PC-3 (cell line): ENCODE data around the gene NR1D2. TPM values are rescaled to one million over a fixed set of nuclear protein-coding genes. Genes with fewer than 3 reads are reported as not detected.

Experiments used
- ATAC-seq: fragments of 200-7000 bp; cut with Tn5 transposase; 2 replicates; pipeline ENCODE4 v1.9.1; 2020; ENCODE audit warnings: mild to moderate bottlenecking, moderate library complexity
- BruUV-seq: library from RNA; stranded (reverse); fragments of 400-500 nt; replicated peaks from 2 replicates; lab custom pipeline; 2021; lab: Mats Ljungman, UMichigan
- CTCF ChIA-PET: fragments of 300-600 bp; sonication (Branson Sonifier 250); formaldehyde crosslinking; loops from one replicate; lab custom pipeline; 2022; ENCODE audit warnings: antibody characterized with exemption; lab: Charles Lee
- POLR2A ChIA-PET: fragments of 300-600 bp; sonication (Branson Sonifier 250); formaldehyde crosslinking; loops from one replicate; lab custom pipeline; 2022; ENCODE audit warnings: antibody characterized with exemption; ENCODE audit not compliant: unreplicated experiment; lab: Charles Lee
- DNase-seq: peaks from one replicate; pipeline ENCODE4 v3.0.0-alpha.2; 2015
- H2AFZ ChIP-seq: fragments of 300-600 bp; sonication (generic); 2 replicates; pipeline ENCODE4 v1.6.0; 2016; ENCODE audit warnings: antibody characterized with exemption, low read length
- H3F3A ChIP-seq: fragments of 300-600 bp; sonication (generic); one replicate; pipeline ENCODE4 v1.6.0; 2017; ENCODE audit warnings: antibody characterized with exemption, low read length, control low read depth, mild to moderate bottlenecking; ENCODE audit not compliant: unreplicated experiment
- H3K27ac ChIP-seq: fragments of 300-600 bp; sonication (generic); 2 replicates; pipeline ENCODE4 v1.5.1; 2016; ENCODE audit warnings: mild to moderate bottlenecking, low read length
- H3K27me3 ChIP-seq: fragments of 300-600 bp; sonication (generic); 2 replicates; pipeline ENCODE4 v1.6.1; 2016; ENCODE audit warnings: low read length, mixed read lengths
- H3K36me3 ChIP-seq: fragments of 300-600 bp; sonication (generic); 2 replicates; pipeline ENCODE4 v1.6.1; 2016; ENCODE audit warnings: low read depth, mixed run types, low read length, mixed read lengths
- H3K4me1 ChIP-seq: fragments of 300-600 bp; sonication (generic); 2 replicates; pipeline ENCODE4 v1.5.1; 2016; ENCODE audit warnings: low read length; ENCODE audit not compliant: insufficient read depth
- H3K4me2 ChIP-seq: fragments of 300-600 bp; sonication (generic); 2 replicates; pipeline ENCODE4 v1.6.0; 2016; ENCODE audit warnings: low read length
- H3K4me3 ChIP-seq: fragments of 300-600 bp; sonication (generic); 2 replicates; pipeline ENCODE4 v1.5.1; 2016; ENCODE audit warnings: mild to moderate bottlenecking, low read length, mixed read lengths
- H3K79me2 ChIP-seq: fragments of 300-600 bp; sonication (generic); 2 replicates; pipeline ENCODE4 v1.6.1; 2017; ENCODE audit warnings: low read length, mixed read lengths
- H3K9ac ChIP-seq: fragments of 300-600 bp; sonication (generic); 2 replicates; pipeline ENCODE4 v1.6.0; 2016; ENCODE audit warnings: mild to moderate bottlenecking, low read length
- H3K9me2 ChIP-seq: fragments of 300-600 bp; sonication (generic); replicated peaks from 2 replicates; pipeline ENCODE4 v1.6.1; 2016; ENCODE audit warnings: mixed run types, low read length, mixed read lengths
- H3K9me3 ChIP-seq: fragments of 300-600 bp; sonication (generic); 2 replicates; pipeline ENCODE4 v1.6.1; 2016; ENCODE audit warnings: low read length, mixed read lengths
- H4K20me1 ChIP-seq: fragments of 300-600 bp; sonication (generic); 2 replicates; pipeline ENCODE4 v1.6.1; 2016; ENCODE audit warnings: low read length, mixed read lengths
- EZH2 ChIP-seq: fragments of 300-600 bp; sonication (generic); IDR thresholded peaks from one replicate; pipeline ENCODE4 v1.6.1; 2017; ENCODE audit warnings: antibody characterized with exemption, mild to moderate bottlenecking, low read length; ENCODE audit not compliant: unreplicated experiment
- EZH2phosphoT487 ChIP-seq: fragments of 300-600 bp; sonication (generic); IDR thresholded peaks from 2 replicates; pipeline ENCODE4 v1.6.1; 2018; ENCODE audit warnings: mild to moderate bottlenecking, antibody characterized with exemption, low read length, borderline replicate concordance
- intact Hi-C: fragments of 100-400 bp; cut with micrococcal nuclease; formaldehyde crosslinking; loops from 2 replicates; pipeline ENCODE4 v1.9.0; 2023
- total RNA-seq: library from RNA; depleted of rRNA; stranded (reverse); fragments of >200 nt; gene quantifications from 2 replicates; pipeline ENCODE4 v1.2.3, GENCODE V29; 2014
- TF ChIP-seq, protein P1 (sequence below): fragments of 300-600 bp; sonication (generic); conservative IDR thresholded peaks from 2 replicates; pipeline ENCODE4 v1.5.1; 2017; ENCODE audit warnings: antibody characterized with exemption, low read depth, mild to moderate bottlenecking, low read length

NR1D2 gene
- total RNA-seq, 1 experiment from 2014 or later = 24.7 TPM

DNA sequence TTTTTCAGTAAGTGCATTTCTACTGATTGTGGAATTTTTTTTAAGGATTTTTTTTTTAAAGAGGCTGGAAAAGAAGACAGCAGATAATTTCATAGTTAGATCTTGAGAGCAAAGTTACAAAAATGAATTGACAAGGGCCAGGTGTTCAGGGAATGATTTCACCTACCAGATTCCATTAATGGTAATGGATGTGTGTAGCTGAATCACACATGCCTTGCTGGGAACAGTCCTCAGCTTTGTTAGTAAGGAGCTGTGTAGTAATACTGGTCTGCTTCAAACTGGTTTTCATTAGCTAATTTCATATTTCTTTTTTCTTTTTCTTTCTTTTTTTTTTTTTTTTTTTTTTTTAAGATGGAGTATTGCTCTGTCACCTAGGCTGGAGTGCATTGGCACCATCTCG is 16.0 kb downstream of the NR1D2 start:
- POLR2A ChIA-PET = interaction anchor here (0.6 to 1.0 kb wide), 4 partner anchors 13 to 267 kb away, joined by 3 to 8 read pairs (median 4); no protein-coding TSS in a partner anchor
- Histone ChIP-seq H3K9me3 (no peaks in the 10 kb centered on the region), H3K4me3 (no peak overlapping the region), H2AFZ (no peak overlapping the region), H3K4me2 (no peak overlapping the region), H3K79me2 (peaks cover 42% of the 10 kb centered on the region), H3F3A (peaks cover 4% of the 10 kb centered on the region), H3K27ac (no peak overlapping the region), H3K9ac (no peak overlapping the region), H3K4me1 (peaks cover 48% of the 10 kb centered on the region), H4K20me1 (peaks cover 11% of the 10 kb centered on the region), H3K36me3 (peaks cover 35% of the 10 kb centered on the region), H3K27me3 (no peaks in the 10 kb centered on the region), H3K9me2 (no peaks in the 10 kb centered on the region)
- TF ChIP-seq EZH2 (no peak), EZH2phosphoT487 (no peak)
- TF ChIP-seq, protein P1, sequence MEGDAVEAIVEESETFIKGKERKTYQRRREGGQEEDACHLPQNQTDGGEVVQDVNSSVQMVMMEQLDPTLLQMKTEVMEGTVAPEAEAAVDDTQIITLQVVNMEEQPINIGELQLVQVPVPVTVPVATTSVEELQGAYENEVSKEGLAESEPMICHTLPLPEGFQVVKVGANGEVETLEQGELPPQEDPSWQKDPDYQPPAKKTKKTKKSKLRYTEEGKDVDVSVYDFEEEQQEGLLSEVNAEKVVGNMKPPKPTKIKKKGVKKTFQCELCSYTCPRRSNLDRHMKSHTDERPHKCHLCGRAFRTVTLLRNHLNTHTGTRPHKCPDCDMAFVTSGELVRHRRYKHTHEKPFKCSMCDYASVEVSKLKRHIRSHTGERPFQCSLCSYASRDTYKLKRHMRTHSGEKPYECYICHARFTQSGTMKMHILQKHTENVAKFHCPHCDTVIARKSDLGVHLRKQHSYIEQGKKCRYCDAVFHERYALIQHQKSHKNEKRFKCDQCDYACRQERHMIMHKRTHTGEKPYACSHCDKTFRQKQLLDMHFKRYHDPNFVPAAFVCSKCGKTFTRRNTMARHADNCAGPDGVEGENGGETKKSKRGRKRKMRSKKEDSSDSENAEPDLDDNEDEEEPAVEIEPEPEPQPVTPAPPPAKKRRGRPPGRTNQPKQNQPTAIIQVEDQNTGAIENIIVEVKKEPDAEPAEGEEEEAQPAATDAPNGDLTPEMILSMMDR = no peak
- intact Hi-C loops = no loop called here
- DNase-seq (no peak), ATAC-seq (no peak)
- BruUV-seq = no TSS peak
- CTCF ChIA-PET = no interaction called here

DNA sequence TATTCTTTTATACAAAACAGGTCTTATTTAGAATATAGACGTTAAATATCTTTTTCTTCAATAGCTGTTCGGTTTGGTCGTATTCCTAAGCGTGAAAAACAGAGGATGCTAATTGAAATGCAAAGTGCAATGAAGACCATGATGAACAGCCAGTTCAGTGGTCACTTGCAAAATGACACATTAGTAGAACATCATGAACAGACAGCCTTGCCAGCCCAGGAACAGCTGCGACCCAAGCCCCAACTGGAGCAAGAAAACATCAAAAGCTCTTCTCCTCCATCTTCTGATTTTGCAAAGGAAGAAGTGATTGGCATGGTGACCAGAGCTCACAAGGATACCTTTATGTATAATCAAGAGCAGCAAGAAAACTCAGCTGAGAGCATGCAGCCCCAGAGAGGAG is 16.8 kb downstream of the NR1D2 start:
- peaks cover 42% of the 10 kb centered on the region for H3K79me2 ChIP-seq
- no peak overlapping the region for H3K4me3 ChIP-seq
- CTCF ChIA-PET = no interaction called here
- H3K27me3 ChIP-seq = no peaks in the 10 kb centered on the region
- peaks cover 32% of the 10 kb centered on the region for H3K36me3 ChIP-seq
- no peak overlapping the region for H3K27ac ChIP-seq
- H3K9me2 ChIP-seq = no peaks in the 10 kb centered on the region
- TF ChIP-seq EZH2 = no peak
- TF ChIP-seq, protein P1 = no peak
- TF ChIP-seq EZH2phosphoT487 = no peak
- POLR2A ChIA-PET = no interaction called here
- H3K4me2 ChIP-seq = no peak overlapping the region
- H4K20me1 ChIP-seq = peaks cover 11% of the 10 kb centered on the region
- DNase-seq (no peak), ATAC-seq (no peak)
- no peaks in the 10 kb centered on the region for H3K9me3 ChIP-seq
- intact Hi-C loops = no loop called here
- H3F3A ChIP-seq = peaks cover 4% of the 10 kb centered on the region
- no peak overlapping the region for H2AFZ ChIP-seq
- TSS peak; percentile 8 for BruUV-seq
- no peak overlapping the region for H3K9ac ChIP-seq
- H3K4me1 ChIP-seq = peaks cover 48% of the 10 kb centered on the region

DNA sequence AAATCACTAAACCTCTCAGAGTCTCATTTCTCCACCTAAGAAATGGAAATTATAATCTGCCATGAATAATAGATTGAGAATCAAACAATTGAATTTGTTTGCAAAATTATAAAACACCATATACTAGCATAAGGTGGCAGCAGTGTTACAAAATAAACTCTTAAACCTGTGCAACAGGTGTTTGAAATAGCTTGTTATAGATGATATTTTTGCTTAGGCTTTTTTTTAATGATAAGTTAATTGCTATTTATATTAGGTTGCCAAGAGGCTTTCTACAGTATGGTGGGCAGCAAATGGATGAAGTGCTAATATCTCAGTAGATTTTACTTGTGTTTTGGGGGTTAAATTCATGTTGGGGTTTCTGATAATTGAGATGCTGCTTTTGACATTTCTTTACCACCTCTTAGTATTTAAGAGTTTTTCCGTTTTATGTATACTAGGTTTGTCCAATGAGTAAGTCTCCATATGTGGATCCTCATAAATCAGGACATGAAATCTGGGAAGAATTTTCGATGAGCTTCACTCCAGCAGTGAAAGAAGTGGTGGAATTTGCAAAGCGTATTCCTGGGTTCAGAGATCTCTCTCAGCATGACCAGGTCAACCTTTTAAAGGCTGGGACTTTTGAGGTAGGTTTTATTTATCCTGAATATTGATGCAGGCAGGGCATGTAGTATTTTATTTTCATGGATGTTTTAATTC is 19.6 kb downstream of the NR1D2 start:
- ChIA-PET CTCF (interaction anchor here (0.7 kb wide), 1 partner anchor 35 kb away, joined by 16 read pairs; no protein-coding TSS in a partner anchor), POLR2A (interaction anchor here (0.6 kb wide), 1 partner anchor 15 kb away, joined by 9 read pairs; no protein-coding TSS in a partner anchor)
- BruUV-seq = no TSS peak
- H3K4me3 ChIP-seq = no peak overlapping the region
- peaks cover 34% of the 10 kb centered on the region for H3K79me2 ChIP-seq
- H3K36me3 ChIP-seq = peaks cover 38% of the 10 kb centered on the region
- H3K4me1 ChIP-seq = peaks cover 45% of the 10 kb centered on the region
- H3K4me2 ChIP-seq = no peak overlapping the region
- ATAC-seq (no peak), DNase-seq (no peak)
- no peak overlapping the region for H3K9ac ChIP-seq
- H3K27me3 ChIP-seq = no peaks in the 10 kb centered on the region
- TF ChIP-seq, protein P1 = no peak
- H3K27ac ChIP-seq = no peak overlapping the region
- no peak overlapping the region for H2AFZ ChIP-seq
- peaks cover 14% of the 10 kb centered on the region for H4K20me1 ChIP-seq
- H3F3A ChIP-seq = no peaks in the 10 kb centered on the region
- no peaks in the 10 kb centered on the region for H3K9me3 ChIP-seq
- no peaks in the 10 kb centered on the region for H3K9me2 ChIP-seq
- intact Hi-C loops = no loop called here
